Activated T-helper 1 cell treated with anti-CD3 and anti-CD28 coated beads, Interleukin-2, amount 50 U/mL, for 16 hours (primary cell): ENCODE results near the gene RORC.
"Not testable (repeated sequence)": the region's sequence is repeated elsewhere in the genome, so short reads cannot be mapped to it uniquely, and the experiment has no call there.

Experiments used
- DNase-seq, 2 donors: peaks; one replicate each; pipeline ENCODE4 v3.0.0-alpha.2; 2020; ENCODE audit warnings: low read depth in 1 of 2, low spot score in 1 of 2

The RORC gene

DNA sequence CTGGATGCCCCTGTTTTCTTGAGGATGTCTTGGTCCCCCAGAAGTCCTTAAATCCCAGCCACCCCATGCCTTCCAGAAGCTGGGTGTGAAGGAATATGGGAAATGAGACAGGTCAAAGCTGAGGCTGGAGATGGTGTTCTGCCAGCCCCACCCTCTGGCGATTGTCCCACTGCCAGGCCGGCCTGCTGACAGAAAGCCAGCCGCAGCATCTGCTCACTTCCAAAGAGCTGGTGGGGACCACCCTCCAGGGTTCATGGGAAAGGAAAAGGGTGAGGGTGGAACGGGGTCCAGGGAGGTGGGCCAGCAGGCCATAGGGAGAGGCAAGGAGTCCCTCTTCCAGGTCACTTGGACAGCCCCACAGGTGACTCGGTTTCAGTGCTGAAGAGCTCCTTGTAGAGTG, 24.5 kb downstream of the RORC start:
- DNase-seq = no peak

DNA sequence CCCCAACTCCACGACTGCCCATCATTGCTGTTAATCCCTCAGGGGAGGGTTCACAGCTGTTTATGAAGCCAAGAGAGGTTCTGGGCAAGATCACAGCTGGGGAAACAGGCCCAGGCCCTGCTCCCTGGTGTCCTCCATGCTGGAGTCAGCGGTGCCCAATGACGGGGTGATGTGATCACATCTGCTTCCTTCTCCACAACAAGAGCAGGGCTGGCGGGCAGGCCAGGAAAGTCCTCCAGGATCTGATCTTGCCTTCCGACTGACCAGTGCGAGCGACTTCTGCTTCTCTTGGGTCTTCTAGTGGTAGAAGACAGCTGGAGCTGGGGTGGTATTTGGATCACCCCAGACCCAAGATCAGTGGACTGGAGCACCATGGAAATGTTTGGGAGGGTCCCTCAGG, 25.4 kb downstream of the RORC start:
- no peak for DNase-seq

DNA sequence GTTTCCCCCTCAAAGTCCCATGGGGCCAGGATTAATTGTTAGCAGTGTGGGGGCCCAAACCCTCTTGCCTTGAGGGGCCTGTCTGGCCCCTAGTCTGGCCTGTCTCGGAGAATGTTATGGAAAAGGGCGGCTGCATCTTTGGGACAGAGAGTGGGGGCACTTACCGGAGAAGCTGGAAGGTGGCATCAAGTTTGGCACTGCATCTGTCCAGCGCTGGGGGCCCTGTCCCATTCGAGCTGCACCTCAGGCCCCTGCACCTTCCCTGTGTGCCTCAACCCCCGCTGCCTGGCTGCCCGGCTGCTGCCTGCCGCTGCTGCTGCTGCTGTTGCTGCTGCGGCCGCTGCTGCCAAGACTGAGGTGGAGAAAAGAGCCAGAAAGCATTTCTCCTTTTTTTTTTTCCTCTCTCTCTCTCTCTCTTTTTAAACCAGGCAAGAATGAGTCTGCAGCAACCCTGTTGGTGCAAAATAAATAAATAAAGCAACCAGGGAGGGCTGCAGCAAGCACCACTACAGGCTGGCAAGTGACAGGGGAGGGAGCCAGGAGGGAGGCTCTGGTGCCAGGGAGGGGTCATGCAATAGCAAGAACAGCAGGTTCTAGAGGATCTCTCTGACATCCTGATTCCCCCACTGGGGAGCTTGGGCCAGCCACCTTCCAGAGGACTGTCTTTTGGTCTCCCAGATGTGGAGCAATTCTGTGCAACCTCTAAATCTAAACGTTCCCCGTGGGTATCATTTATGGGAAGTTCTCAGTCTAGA, 26.4 kb downstream of the RORC start, which contains the start of gene LINGO4:
LINGO4 (minus strand) TSS at position 354 of the 755 bp plus-strand sequence. CDS start 2,715 bp downstream, outside the sequence.
- no peak for DNase-seq

DNA sequence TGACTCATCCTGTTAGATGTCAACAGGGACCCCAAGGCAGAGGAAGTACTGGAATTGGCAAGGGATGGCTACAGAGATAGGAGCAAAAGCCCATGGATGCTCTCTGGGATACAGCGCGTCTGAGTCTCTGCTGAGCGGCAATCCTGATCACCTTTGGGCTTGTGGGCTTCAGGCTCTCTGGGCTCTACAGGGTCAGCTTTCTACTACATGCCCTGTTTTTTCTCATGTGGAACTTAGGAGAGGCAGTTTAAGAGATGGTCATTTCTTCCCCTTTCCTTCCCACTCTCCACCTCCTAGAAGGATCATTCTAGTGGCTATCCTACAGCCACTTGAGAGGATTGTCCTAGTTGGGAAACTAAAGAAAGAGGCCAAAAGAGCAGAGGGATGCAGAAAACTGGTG, 27.7 kb downstream of the RORC start:
- DNase-seq = no peak

DNA sequence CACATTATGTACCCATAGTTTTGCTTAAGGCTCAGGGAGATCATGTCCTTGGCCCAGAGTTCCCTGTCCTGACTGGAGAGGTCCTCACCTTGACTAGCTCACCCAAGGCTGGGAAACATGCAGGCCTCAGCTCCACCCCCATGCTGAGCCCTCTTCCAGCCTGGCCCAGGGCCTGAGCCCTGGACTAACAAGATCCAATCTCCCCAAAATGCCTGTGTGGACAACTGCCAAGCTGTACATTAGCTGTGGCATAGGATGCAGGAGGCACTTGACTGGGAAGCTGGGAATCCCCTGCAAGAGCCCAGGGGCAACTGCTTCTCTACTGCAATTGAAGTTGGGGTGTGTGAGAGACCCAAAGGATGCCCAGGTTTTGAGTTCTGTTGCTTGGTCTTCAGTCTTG, 28.4 kb downstream of the RORC start:
- DNase-seq = no peak

DNA sequence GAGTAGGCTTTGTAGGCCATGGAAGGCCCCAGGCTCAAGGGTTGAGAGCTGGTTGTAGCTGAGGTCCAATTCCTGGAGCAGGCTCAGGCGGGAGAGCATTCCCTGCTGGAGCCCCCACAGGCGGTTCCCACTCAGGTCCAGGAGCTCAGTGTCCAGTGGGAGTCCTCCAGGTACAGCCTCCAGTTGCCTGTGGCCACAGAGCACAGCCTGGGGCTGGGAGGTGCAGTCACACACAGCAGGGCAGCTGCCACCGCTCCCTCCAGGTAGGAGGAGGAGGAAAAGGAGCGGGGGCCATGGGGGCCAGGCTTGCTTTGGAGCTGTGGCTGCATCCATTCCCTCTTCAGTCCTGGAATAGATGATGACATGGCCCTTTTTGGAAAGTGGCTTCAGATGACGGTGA, 29.2 kb downstream of the RORC start:
- DNase-seq = no peak

DNA sequence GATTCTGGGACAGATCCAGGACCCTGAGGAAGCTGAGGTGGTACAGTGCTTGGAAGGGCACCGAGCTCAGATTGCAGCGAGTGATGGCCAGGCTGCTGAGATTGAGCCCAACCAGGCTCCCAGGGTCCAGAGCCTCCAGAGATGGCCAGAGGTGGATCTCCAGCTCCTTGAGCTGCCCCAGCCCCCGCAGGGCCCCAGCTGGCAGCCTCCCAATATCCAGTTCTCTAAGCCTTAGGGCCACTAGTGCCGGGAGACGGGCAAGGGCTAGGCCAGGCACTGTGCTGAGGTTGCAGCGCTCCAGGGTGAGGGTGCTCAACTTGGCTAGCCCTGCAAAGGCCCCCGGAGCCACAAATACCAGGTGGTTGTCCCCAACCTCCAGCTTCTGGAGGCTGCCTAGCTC, 29.8 kb downstream of the RORC start:
- no peak for DNase-seq

DNA sequence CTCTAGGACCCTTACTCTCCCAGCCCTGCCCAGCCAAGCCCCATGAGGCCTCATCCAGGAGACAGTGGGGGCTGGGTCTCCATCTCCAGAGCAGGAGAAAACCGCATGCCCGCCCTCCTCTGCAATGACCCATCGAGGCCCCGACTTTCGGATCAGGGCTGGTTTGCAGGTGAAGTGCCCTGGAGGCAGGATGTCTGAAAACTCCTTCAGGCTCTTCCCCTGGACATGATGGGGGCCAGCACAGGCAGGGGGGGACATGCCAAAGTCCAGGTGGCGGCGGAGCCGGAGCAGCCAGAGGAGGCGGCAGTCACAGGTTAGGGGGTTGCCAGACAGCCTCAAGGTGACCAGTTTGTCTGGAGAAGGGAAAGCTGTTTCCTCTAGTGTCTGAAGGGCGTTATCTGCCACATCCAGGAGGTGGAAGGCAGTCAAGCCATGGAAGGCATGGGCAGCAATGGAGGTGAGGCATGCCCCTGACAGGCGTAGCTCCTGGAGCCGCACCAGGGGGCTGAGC, 30.2 kb downstream of the RORC start:
- DNase-seq = no peak

DNA sequence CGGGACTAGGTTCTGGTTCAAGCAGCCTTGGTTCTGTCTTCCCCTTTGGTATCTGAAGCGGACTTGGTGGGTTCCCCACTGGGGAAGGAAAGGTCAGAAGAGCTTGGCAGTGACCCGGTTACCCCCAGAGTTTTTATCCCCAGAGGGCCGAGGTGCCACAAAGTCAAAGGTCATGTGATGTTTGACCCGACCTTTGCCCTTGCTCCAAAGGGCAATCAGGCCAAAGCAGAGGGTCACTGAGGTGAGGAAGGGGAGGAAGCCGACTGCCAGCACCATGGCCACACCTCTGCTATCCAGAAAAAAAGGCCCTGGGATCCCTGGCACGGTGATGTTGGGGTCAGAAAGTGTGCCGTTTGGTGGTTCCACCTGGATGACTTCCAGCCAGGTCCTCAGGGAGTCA, 30.8 kb downstream of the RORC start:
- no peak for DNase-seq

DNA sequence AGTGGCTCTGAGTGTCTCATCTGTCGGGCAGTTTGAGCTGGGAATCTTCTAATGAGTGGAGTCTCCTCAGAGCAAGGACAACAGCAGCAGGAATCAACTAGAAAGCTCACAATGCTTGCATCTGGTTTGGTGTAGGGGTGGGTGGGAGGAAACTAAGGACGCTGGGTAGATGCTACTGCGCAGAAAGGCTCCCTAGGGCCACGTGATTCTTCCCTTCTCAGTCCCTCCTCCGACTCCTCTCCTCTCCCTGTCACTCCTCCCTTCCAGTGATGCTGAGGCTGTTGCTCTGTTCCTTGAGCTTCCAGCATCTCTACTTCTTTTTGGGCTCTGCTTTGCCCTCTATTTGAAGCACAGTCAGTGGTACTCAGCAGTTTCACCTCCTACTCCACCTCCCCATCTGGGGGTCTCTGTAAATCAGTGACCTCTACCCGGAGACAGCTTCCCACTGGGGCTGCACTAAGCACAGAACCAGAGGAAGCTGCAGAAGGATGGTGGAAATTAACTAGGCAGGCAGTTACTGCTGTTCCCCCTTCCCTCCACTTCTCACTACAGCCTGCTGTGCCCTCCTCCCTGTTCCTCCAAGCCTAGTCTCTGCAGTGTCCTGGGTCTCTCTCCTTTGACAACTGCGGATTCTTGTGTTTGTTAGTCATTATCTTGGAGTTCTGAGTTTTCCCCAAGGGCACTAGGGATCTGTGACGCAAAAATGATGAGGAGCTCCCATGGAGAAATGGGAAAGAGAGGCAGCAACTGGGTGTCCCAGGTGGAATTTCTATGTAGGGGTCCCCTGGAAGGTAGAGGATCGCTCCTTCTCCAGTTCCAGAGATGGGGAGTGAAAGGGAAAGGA, 32.2 kb downstream of the RORC start:
- no peak for DNase-seq

DNA sequence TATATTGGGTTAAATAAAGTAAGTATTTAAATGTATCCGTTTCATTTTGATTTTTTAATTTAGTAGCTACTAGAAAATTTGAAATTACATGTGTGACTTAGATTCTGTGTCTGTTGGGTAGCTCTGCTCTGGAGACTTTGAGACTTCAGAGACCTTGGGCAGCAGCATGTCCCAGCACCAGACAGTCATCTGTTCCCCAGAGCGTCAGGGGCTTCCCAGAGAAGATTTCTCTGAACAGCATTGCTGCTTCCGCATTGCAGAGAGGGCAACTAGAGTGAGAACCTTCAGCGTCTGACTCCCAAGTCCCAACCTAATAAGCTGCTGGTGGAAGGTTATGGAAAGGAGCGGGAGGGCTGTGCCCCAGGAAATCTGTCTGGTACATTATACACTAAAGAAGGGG, 33.0 kb downstream of the RORC start:
- DNase-seq = no peak

DNA sequence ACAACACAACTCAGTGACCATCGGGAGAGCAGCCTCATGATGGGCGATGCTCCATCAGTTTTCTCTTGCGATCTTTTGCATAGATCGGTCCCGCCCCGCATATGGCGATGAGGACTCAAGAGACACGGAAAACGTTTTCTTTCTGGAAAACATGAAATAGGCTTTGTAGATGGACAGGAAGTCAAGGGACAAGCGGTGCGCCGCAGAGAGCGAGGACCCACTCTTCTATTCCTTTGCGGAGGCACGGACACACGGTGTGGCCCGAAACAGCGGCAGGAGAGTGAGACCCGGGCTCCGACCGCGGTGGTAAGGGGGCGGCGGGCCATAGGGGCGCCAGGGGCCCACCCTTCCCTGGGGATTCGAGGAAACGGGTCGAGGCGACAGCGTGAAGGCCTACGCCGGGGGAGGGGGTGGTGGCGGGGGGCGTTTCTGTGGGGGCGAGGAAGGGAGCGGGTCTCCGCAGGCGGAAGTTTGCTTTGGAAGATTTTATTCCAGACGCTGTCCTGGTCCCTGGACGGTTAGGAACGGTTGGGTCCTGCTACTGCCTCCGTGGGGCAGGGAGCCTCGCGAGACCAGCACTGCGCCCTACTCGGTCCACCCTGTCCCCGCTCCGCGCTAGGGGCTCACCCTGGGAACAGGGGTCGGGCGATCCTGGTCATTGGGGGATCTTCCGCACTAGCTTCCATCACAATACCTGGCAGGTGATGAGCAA, 40.5 kb downstream of the RORC start:
- no peak for DNase-seq

DNA sequence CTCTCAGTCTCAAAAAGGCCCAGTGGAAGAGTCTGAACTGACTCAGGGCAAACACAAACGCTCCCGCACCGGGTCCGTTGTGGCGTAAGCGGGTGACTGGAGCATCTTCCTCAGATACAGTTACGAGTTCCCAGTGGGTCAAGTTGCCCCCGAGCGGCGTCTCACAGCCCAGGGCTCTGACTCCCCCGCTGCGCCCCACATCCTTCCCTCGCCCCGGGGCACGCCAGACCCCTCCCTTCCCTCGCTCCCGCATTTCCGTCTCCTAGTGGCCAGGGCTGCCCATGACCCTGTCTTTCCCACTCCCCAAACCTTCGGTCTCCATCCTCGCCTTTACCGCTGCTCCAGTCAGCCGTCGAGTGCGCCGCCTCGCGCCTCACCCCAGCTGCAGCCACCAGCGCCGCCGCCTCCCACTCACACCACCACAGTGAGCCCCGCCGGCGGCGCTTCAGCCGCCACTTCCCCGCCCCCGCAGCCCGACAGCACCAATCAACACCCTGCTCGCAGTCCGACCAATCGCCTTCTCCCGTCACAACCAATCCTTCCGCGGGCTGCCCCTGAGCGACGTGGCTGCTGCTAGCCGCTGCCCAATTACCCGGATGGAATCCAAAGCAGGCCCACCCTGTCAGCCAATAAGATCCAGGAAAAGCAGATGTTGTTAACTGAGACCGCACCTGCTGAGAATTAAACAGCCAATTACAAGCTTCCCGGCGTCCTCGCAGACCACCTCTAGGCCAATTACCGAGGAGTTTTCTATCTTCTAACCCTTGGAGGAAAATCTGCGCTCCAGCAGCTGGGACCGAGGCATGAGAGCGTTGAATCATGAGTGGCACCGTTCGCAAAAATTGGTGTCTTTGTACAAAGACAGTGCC, 41.3 kb downstream of the RORC start, which contains the start of gene TDRKH:
TDRKH (minus strand) TSS at position 430 of the 869 bp plus-strand sequence. CDS start 7,478 bp downstream, outside the sequence.
- DNase-seq = peak; percentile 91 to 98

DNA sequence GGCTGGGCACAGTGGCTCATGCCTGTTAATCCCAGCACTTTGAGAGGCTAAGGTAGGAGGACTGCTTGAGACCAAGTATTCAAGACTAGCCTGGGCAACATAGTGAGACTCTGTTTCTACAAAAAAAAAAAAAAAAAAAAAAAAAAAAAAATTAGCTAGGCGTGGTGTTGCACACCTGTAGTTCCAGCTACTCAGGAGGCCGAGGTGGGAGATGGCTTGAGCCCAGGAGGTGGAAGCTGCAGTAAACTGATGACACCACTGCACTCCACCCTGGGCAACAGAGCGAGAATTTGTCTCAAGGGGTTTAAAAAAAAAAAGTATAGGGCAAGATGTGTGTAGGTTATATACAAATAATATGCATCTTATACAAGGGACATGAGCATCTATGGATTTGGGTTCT, 43.9 kb downstream of the RORC start:
- DNase-seq = no peak

DNA sequence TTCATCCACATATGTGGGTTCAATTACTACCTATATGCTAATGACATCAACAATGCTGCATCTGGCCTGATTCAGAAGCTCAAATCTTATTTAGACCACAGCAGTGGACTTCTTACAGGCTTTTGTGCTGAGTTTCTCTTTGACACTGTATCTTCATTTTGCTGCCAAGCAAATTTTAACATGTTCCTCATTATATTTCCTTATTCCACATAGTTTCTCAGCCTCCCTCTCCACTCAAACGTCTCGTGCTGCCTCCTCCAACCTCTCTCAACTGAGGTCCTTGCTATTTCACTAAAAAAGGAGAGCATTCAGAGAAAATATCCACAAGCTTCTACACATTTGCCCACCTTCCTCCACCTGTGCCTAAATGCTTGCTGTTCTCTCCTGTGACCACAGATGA, 47.8 kb downstream of the RORC start:
- DNase-seq = no peak

DNA sequence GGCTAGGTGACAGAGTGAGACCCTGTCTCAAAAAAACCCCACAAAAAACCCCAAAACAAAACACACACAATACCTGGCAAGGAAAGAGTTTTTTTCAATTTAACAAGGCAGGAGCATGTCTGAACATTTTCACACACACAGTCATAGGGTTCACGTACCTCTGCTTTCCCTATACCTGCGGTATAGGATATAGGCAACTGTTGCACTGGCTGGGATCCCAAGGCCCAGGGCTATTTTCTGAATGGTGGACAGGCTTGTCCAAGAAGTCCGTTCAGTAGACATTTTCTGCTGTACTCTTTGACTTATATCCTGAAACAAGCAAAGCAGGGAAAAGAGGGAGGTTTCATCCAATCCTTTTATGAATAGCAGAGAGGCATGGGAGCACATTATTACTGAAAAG, 48.9 kb downstream of the RORC start:
- DNase-seq = no peak

DNA sequence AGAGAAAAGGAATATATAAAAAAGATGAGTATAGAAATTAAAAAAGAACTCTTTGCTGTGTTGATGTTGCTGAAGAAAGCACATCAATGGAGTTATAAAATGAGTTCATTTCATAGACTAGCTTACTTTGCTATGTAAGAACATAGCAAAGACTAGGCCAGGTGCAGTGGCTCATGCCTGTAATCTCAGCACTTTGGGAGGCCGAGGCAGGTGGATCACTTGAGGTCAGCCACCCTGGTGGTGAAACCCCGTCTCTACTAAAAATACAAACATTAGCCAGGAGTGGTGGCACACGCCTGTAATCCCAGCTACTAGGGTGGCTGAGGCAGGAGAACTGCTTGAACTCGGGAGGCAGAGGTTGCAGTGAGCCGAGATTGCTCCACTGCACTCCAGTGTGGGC, 49.6 kb downstream of the RORC start:
- not testable (repeated sequence) for DNase-seq

DNA sequence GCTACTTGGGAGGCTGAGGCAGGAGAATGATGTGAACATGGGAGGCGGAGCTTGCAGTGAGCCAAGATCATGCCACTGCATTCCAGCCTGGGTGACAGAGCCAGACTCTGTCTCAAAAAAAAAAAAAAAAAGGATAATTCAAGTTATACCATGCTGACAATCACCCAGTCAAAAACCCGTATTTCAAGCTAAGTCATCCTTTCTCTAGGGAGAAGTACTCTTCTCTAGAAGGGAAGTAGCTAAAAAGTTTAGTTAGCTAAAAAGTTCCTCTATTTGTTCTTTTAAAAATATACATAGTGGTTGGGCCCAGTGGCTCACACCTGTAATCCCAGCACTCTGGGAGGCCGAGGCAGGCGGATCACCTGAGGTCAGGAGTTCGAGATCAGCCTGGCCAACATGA, 50.9 kb downstream of the RORC start:
- not testable (repeated sequence) for DNase-seq

DNA sequence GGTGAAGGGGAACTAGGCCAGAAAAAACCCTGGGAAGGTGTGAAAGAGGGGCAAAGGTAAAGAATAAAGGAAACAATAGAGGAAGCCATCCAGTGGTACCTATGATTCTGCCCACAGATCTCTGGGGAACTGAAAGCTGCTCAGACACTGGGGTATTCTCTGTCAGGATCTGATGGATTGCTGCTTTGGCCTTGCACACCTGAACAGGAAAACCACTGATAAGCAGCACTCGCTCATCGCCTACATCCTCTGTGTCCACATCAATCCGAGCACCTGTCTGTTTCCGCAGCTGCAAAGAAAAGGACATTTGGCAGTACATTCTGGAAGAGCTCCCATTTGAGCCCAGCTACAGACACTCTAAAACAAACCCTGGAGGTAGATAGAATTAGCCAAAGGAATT, 51.8 kb downstream of the RORC start:
- no peak for DNase-seq

DNA sequence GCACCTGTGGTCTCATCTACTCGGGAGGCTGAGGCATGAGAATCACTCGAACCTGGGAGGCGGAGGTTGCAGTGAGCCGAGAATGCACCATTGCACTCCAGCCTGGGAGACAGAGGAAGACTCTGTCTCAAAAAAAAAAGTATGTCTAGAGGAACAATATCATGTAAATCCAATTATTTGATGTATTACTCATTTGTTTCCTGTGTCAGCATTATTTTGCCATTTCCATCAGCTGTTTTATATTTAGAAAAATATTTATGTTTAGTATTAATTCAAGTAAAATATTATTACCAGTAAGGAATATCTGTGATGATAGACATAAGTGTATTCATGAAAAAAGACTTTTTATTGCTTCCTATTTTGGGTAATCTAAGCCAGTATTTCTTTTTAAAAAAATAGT, 54.3 kb downstream of the RORC start:
- no peak for DNase-seq

DNA sequence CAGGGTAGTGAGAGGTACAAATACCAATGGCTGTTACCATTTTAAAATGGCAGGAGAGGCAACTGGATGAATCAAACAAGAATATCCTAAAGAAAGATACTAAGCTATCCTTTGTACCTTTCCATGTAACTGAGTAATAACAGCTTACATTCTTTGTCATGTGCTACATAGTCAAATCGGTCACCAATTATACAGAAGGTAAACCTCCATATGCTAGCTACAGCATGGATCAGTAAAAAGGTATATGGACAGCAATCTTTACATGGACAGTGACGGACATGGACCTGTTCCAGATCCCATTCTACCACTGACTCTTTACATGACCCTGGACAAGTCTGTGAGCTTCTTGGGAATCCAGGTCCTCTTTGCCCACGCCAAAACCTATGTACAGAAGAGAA, 54.9 kb downstream of the RORC start:
- DNase-seq = no peak
